Hepatic stellate cell (primary cell): ENCODE measurements around the gene PARD3B.

Experiments
- DNase-seq: peaks from one replicate; pipeline ENCODE4 v3.0.0; 2011; ENCODE audit warnings: low spot score

The PARD3B gene

DNA sequence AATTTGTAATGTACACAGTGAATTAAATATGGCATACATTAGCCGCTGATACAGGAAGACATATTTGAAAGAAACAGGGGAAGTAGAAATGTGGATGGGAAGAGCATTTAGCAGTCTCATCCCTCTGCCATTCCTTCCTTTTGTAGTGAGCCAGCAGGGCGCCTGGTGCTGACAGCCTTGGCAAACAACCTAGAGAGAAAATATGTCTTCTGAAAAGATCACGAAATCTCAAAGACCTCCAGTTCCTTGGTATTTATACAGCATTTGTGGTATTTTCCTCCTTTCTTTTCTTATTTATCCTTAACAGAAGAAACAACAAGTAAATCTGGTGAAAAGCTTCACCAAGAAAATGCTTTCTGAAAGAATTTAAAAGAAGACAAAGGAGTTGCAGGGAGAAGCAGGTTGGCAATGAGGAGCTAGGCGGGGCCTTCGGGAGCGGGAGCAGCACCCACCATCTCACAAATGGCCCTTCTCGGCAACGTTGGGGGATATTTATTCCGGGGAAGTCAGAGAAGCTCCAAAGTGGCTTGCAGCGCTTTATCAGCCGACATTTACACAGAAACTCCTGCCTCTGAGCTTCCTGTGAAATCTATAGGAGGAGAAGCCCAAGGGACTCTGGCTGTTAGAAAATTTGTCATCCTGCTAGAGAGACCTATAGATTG lies 731.0 kb downstream of the PARD3B start:
- no peak for DNase-seq

DNA sequence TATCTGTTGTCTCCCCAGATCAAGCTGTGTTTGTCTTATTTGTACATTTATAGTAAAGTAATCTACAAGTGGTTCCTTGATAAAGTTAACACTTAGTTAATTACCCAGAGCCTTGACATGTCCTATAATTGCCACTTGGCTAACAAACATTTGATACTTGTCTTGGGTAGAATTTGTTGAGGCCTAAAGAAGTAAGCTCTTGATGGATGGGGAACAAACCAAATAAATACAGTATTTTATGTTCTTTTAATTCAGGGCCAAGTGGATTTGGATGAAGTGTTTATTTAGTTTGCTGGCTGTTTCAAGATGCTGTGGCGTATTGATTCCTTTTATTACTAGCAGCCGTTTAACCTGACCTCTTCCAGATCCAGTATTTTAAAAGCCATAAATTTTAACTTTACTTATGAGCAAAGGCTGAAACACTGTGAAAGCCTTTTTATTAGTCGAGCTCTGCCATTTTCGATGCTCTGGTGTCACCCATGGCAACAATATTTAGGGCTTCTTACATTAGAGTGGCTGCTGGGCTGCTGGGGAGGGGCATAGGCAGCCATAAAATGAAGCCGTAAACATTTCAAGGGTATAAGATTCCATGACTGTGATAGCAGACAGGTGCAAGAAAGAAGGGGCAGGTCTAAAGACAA lies 735.4 kb downstream of the PARD3B start:
- no peak for DNase-seq

DNA sequence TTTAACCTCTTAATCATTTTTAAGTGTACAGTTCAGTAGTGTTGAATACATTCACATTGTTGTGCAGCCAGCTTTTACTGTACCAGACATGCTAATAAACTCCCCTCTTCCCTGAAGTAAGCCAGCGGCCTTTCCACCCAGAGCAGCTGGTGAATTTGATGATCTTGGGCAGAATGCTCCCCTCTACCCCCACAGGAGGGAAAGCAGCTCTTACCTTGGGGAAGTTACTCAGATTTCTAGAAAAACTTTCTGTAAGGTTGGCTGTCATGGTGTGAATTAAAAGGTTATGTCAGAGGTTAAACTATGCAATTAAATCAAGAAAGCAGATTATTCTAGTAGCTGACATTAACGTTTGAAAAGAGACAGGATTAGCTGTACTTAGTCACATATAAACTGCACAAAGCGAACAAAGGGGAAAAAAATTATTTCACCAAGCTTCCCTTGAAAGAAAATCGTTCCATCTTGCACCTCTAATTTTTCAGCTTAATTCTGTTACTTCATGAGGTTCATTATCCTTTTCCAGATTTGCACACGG lies 738.5 kb downstream of the PARD3B start:
- DNase-seq: no peak

DNA sequence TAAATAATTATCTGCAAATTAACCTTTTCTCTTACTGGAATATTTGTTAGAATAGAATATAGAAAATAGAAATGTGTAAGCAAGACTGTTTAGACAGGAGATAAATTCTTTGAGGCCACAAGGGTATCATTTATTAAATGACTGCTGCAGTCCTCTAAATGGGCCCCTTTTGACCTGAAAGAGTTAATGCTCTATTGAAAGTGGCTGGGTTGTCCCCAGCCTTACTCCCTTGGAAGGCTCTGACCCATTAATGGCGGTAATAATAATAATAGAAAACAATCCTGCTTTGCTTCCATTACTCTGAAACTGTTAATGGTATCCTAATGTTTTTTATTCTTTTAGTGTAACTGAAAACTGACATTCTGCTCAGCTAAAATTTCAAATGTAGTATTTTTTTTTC lies 739.1 kb downstream of the PARD3B start:
- DNase-seq: no peak

DNA sequence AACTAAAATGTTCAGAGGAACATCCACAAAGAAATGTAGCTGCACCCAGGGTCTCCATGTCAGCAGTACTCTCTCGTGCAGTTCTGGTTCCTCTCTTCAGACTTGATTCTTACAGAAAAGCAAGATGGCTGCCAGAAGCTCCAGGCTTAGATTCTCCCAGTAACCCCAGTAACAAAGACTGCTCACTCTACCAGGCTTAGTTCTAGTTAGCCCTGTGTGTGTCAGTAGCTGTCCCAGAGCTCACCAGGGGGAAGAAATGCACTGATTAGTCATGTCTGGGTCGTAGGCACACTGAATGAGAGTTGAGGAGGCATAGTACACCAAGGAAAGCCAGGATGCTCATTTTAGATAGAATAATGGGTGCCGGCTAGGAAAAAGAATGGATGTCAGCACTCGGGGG lies 742.0 kb downstream of the PARD3B start:
- no peak for DNase-seq

DNA sequence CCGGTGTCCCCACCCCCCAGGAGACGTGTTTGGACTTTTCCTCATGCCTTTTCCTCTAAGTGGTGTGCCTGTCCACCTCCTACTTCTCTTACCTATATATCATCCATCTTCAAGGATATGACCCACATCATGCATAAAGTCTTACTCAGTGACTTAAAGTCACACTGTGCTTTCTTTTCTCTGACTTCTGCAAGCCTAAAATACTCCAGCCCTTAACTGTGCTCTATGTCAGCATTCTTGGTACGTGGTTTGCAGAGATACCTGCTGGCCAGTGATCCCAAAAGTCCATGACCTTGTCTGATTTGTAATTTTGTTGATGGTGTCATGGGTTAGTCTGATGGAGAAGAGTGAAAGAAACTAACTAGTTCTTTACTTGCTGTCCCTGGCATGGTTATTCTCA lies 743.4 kb downstream of the PARD3B start:
- DNase-seq: no peak

DNA sequence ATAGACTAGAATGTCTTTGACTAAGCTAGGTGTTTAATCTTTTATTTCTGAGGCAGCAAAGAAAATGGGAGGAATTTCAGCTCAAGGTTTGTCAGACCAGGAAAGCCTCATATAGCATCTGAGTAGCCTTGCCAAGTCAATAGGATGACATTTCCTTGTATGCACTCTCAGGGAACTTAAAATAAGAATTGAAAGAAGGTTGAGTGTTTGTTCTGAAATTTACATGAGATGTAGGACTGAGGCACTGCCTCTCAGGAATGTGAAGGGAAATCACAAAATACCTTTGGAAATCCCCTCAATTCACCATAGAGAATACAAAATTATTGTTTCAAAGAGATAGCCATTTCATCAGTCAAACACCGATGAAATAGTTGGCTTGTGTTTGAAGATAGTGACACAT lies 745.0 kb downstream of the PARD3B start:
- DNase-seq: no peak

DNA sequence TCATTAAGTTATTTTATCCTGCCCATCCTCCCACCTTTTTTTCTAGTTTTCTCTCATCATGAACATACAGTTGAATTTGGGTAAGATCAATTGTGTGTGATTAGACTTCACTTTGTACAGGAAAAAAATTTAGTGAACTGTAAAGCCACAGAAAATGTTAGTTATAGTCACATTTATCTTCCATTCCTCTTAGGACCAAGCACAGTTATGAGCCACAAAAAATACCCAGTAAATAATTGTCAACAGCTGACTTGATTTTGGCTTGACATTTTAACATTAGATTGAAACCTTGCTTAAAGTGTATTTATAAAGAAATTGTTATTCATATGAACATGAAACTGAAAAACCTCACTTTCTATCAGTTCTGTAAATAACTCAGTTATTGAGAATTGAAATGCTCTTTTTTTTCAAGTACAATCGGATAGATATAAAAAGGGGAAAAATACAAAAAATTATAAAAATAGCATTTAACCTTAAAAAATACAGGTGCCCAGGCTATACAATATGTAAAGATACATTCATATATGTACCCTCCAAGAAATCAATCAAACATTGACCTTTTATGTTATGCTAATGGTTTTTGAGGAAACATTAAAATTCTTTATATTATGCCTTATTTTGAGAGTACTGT lies 747.5 kb downstream of the PARD3B start:
- DNase-seq: no peak

DNA sequence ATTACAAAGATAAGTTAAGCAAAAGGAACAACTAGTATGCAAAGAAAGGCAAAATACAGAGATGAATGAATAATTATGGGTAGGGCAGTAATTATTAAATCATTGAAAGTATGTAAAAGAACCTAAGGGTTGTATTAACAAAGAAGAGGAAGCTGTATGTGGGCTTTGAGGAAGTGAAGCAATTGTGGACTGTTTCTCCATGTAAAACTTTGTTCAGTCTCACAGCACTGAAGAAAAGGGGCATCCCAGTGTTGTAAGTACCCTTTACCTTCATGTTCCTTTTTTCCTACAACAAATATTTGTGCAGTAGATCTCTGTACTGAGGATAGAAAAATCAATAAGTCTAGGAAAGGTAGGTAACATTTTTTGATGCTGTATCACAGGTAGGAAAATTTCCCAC lies 748.3 kb downstream of the PARD3B start:
- no peak for DNase-seq

DNA sequence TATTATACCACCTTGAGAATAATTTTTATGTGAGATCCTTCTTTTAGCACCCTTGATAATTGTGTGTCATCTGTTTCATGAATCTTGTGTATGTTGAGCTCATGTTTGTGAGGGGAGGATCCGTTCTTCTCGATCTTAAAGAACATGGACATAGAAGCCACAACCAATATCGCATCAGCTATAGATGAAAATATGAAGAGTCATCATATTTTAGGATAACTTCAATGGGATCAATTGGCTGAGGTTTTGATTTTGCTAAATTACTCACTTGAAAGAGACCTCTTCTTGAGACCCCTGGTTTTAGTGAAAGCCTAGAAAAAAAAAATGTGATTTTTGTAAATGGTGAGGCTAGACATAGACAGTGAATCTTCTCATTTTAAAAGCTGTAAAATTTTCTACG lies 751.7 kb downstream of the PARD3B start:
- DNase-seq: no peak

DNA sequence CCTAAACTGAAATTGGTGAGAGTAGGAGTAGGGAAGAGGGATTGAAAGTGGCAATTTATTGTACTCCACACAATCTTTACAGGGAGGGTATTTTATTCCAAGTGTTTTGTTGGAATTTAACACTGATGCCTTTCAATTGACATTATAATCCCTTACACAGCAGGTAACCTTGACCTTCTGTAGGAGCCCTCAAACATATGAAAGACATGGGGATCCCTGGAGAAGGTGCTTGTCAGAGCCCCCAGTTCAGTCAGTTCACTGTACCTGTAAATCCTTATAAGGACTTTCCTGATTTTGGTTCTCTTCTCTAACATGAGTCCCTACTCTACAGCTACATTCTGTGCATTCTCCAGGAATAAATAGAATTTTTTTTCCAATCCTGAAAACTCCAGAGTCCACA lies 752.1 kb downstream of the PARD3B start:
- DNase-seq: no peak

DNA sequence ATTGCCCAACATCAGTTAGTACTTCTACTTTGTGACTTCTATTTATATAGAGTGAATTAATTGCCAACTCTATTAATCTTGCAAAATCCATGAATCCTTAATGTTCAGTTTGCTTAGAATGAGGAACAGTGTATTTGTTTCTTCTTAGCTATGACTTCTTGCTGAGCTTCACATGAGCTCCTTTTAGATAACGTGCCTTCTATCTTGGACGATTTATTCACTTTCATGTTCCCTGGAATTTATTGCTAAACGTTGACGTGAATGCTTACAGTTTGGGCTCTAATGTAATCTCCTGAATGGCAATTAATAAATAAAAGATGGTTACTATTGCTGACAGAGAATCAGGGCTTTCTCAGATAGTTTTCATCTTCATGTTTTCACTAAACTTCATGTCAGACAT lies 752.6 kb downstream of the PARD3B start:
- DNase-seq: no peak

DNA sequence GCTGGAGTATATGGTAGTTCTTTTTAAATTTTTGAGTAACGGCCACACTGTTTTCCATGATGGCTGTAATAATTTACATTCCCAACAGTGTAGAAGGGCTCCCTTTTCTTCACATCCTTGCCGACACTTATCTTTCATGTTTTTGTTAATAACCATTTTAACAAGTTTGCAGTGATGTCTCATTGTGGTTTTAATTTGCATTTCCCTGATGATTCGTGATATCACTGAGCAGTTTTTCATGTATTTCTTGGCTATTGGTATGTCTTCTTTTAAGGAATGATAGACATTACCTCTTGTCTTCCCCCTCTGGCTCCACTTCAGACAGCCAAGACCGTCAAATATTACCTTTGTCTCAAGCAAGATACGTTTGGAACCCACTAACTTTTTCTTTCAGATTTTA lies 765.9 kb downstream of the PARD3B start:
- DNase-seq: no peak

DNA sequence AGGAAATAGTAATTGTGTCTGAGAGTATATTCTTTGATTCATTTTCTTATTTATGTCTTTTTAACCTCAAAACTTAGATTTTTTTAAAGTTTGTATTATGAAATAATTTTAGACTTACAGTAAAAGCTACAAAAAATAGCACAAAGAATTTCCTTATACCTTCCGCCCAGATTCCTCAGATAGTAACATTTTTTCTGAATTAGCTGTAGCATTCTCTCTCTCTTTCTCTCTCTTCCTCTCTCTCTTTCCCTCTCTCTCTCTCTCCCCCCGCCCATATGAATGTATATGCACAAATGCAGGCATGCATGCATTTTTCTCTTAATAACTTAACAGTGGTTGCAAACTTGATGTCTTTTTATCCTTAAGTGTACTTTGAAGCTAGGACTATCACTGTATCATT lies 776.0 kb downstream of the PARD3B start:
- peak; percentile 6 for DNase-seq

DNA sequence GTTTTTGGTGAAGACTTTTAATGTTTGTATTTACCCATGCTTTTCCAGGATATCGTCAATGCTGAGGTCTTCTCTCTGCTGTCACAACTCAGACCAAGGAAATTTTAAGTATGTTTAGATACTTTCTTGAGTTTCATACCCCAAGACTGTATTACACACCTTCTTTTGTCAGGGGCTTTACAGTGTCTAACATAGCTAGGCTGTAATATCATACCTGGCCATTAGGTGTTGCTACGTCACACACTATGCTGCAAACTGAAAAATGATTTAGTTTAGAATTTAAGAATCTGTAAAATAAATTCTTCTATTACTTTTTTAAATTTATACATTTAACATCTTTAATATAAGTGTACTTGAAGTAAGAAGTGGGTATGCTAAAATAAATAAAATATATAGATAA lies 778.7 kb downstream of the PARD3B start:
- no peak for DNase-seq

DNA sequence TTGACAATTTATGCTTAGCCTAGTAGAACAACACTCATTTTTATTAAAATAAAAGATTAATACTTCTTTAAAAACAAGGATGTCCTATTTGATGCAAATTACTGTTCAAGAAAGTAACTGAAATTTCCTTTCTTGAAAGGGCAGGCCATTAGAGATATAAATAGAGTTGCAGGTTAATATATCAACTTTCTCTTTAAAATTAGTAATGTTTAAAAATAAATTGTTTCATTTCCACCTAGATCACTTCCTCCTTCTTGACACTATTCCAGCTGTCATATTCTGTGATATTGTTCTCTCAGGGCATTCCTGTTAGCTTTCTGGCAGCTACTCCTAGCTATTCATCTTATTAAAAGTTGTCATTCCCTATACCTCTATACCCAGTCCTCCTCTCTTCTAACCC lies 779.1 kb downstream of the PARD3B start:
- DNase-seq: no peak

DNA sequence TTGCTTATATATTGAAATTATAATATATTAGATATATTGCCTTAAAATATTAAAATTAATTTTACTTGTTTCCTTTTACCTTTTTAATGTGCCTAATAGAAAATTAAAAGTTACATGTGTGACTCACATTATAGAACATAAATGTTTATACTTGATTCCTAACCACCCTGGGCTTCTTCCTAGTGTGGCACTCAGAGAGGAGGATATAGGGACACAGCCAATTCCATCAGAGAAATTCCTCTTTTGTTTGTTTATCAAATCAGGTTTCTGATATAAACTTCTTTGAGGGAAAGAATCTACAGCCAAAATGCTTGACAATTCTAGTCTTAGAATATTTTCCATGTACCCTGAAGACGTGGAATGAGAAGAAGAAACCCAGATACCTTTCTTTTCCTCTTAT lies 788.1 kb downstream of the PARD3B start:
- no peak for DNase-seq

DNA sequence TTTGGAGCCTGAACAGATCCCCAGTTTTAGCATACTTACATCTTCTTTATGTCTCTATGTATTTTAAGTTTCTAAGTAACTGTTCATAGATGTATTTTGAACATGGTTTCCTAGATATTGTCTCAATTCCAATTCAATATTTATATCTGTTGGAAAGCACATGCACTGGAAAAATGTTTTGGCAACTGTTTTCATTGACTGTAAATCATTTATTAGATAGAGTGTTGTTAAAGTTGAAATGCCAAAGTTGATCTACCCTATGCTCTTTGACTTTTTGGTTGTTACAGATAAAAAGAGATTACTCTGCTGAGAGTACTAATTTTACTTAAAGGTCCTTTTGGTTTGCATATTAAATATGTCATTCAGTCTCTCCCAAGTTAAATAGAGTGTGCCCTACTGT lies 792.0 kb downstream of the PARD3B start:
- DNase-seq: no peak

DNA sequence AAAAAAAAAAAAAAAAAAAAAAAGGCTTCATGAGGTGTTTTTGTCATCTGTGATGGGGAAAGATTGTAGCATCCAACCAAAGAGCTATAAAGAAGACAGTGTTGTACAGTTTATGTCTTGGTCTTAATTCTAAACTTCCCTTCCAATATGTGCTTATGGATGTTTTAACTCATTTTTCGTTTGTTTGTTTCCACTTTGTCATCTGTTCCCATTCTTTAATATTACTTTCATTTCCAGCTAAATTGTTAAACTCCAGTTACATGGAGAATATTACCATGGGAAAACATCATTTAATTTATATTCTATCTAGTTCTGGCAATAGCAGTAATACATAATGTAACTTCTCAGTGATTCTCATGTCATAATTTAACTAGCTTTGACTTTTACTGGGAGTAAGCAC lies 792.9 kb downstream of the PARD3B start:
- no peak for DNase-seq

DNA sequence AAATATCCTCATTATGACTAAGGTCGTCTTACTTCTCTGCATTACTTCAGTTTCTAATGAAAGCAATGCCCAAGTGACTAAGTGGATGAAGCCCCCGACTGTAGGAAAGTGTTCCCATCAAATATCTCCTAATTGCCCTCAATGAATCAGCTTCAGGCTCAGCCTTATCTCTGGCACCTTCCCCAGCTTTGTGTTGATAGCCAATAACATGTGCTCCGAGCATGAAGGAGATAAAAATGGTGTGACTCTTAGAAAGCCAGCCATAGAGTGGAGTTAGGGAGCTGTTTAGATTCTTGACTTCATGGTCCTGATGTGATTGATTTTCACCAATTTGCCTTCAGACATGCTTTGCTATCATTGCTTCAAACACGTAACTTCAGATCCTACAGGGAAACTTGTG lies 797.8 kb downstream of the PARD3B start:
- DNase-seq: no peak

DNA sequence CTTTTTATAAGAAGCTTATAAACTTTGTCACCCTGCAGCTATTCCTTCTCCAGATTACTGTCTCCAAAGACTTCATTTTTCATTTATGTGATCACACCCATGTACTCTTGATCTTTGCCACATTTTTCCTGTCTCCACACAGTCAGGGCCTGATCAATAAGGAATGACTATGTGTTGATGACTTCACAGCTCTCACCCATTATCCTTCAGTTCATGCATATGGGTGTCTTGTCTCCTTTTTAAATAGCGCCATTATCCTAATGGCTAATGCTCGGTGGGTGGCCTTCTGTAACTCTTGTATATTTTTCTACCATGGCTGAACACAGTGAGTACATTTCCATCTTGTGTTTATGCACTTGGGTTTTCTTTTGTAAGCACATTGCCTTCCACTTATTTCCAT lies 801.4 kb downstream of the PARD3B start:
- DNase-seq: no peak

DNA sequence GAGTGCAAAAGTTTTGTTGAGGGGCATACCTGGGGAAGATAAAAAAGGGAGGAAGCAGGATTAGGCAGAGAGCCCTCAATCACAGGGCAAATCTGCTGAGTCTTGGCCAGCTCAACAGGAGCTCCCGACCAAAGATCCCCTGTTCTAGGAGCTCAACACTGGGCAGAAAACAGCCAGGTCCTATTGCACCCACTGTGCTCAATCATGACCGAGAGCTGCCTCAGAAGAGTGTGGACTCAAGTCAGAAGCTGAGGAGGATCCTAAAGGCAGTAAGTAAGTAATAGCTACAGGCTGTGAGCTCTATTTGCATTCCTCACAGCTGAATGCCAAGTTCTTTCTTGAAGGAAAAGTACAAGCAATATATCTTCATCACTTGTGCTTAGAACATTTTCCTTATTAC lies 802.6 kb downstream of the PARD3B start:
- no peak for DNase-seq

DNA sequence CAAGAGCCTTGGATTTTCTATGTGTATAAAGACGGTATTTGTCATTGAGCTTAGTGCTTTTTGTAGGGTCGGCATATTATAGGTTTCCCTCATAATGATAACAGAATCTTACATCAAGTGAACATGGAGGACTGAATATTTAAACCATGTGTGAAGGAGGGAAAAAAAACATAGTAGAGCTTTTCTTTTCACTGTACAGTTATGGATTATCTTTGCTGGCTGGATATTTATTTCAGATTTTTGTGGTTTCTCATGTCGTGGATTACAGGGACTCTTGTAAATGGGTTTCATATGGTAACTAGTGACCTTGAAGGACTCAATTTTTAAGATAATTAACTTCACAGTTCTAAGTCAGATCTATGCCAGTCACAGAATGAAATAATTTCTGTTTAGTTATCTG lies 806.8 kb downstream of the PARD3B start:
- no peak for DNase-seq

DNA sequence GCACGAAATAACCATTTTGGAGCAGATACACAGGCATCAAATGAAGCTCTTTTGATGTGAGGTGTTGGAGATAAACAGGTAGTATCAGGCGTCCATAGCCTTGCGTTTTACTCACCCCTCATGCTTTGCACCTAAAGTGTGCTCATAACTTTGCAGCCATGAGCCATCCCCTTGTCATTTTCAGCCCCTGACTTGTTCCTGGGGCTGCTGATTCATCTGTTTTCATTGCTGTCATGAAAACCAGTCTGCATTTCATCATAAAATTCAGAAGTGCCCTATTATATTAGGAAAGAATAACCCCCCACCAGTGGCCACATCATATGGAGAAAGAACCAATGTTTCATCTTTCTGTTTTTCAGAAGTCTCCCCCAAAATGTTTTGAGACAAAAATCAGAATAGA lies 807.3 kb downstream of the PARD3B start:
- DNase-seq: peak; percentile 30
